ENCODE data around the gene WBP11.

- TF ChIP-seq, protein P1, sequence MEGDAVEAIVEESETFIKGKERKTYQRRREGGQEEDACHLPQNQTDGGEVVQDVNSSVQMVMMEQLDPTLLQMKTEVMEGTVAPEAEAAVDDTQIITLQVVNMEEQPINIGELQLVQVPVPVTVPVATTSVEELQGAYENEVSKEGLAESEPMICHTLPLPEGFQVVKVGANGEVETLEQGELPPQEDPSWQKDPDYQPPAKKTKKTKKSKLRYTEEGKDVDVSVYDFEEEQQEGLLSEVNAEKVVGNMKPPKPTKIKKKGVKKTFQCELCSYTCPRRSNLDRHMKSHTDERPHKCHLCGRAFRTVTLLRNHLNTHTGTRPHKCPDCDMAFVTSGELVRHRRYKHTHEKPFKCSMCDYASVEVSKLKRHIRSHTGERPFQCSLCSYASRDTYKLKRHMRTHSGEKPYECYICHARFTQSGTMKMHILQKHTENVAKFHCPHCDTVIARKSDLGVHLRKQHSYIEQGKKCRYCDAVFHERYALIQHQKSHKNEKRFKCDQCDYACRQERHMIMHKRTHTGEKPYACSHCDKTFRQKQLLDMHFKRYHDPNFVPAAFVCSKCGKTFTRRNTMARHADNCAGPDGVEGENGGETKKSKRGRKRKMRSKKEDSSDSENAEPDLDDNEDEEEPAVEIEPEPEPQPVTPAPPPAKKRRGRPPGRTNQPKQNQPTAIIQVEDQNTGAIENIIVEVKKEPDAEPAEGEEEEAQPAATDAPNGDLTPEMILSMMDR (IDR thresholded peaks at IDR 0.05; ENCODE audit: extremely low read depth in 1 of 2, insufficient read depth in 1 of 2, low read depth in 1 of 2, low read length in 2 of 2): no peak
- TF ChIP-seq MYC (IDR thresholded peaks at IDR 0.05; ENCODE audit: low read depth, low read length) (no peak), JUN (IDR thresholded peaks at IDR 0.05; ENCODE audit: borderline replicate concordance, insufficient read depth, insufficient read length, low read depth) (no peak), POLR2AphosphoS5 (IDR thresholded peaks at IDR 0.05; ENCODE audit: insufficient read depth, low read depth, low read length) (peak; percentile 99), EZH2 (IDR thresholded peaks at IDR 0.05; ENCODE audit: borderline replicate concordance, low read depth, low read length, severe bottlenecking) (no peak), GATA2 (IDR thresholded peaks at IDR 0.05; ENCODE audit: insufficient read depth, insufficient read length, low read depth, low read length) (no peak), POLR2A (IDR thresholded peaks at IDR 0.05; ENCODE audit: low read depth, low read length) (peak; percentile 98)
These were observed 32.5 kb downstream of the WBP11 start for GRCh38 chr12:14770496-14771461.
